Tibial nerve (tissue), 3 donors: ENCODE results near the gene LGI1.

Experiments used
- POLR2A ChIP-seq, 2 donors: fragments of 450-650 bp; IDR thresholded peaks; one replicate each; pipeline ENCODE4 v1.6.1; 2017; ENCODE audit warnings: antibody characterized with exemption in 2 of 2, mild to moderate bottlenecking in 2 of 2, moderate library complexity in 2 of 2
- TF ChIP-seq, protein P1 (sequence below), 5 experiments: fragments of 200-600 bp in 3 of 5; fragments of 450-650 bp in 2 of 5; sonication (generic) in 3 of 5; IDR thresholded peaks; one replicate each; pipeline ENCODE4 v1.5.1; 2016 to 2019; ENCODE audit warnings: antibody characterized with exemption in 5 of 5, mild to moderate bottlenecking in 3 of 5, moderate library complexity in 2 of 5

DNA sequence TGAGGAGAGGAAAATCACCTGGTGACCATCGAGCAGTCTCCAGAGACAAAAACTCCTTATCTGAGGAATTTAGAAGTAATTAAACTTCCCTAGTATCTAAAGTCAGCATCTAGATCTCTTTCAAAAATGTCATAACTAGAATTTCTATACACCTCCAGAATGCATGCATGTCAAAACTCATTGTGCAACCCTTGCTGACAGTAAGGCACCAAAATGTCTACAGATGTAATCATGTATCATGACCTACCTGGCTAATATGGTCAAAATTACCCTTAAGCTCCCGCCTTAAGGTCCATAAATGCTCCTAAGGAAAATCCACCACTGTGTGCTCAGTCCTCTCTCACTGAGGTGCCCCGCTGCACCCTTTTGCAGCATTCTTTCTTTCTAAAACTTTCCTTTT lies 16.4 kb upstream of the LGI1 start:
- TF ChIP-seq, protein P1, sequence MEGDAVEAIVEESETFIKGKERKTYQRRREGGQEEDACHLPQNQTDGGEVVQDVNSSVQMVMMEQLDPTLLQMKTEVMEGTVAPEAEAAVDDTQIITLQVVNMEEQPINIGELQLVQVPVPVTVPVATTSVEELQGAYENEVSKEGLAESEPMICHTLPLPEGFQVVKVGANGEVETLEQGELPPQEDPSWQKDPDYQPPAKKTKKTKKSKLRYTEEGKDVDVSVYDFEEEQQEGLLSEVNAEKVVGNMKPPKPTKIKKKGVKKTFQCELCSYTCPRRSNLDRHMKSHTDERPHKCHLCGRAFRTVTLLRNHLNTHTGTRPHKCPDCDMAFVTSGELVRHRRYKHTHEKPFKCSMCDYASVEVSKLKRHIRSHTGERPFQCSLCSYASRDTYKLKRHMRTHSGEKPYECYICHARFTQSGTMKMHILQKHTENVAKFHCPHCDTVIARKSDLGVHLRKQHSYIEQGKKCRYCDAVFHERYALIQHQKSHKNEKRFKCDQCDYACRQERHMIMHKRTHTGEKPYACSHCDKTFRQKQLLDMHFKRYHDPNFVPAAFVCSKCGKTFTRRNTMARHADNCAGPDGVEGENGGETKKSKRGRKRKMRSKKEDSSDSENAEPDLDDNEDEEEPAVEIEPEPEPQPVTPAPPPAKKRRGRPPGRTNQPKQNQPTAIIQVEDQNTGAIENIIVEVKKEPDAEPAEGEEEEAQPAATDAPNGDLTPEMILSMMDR (IDR thresholded peaks at IDR 0.05): no peak
- TF ChIP-seq POLR2A (IDR thresholded peaks at IDR 0.05): no peak
